PC-3 (cell line): ENCODE measurements around the gene MTHFD1L. TPM values are rescaled to one million over a fixed set of nuclear protein-coding genes. Genes with fewer than 3 reads are reported as not detected.
A peak's percentile ranks its signal among the peaks of the same experiment; 100 is the strongest.
"Not testable (repeated sequence)": the region's sequence is repeated elsewhere in the genome, so short reads cannot be mapped to it uniquely, and the experiment has no call there.

Experiments
- ATAC-seq: fragments of 200-7000 bp; cut with Tn5 transposase; 2 replicates; pipeline ENCODE4 v1.9.1; 2020; ENCODE audit warnings: mild to moderate bottlenecking, moderate library complexity
- BruUV-seq: library from RNA; stranded (reverse); fragments of 400-500 nt; replicated peaks from 2 replicates; lab custom pipeline; 2021; lab: Mats Ljungman, UMichigan
- CTCF ChIA-PET: fragments of 300-600 bp; sonication (Branson Sonifier 250); formaldehyde crosslinking; loops from one replicate; lab custom pipeline; 2022; ENCODE audit warnings: antibody characterized with exemption; lab: Charles Lee
- POLR2A ChIA-PET: fragments of 300-600 bp; sonication (Branson Sonifier 250); formaldehyde crosslinking; loops from one replicate; lab custom pipeline; 2022; ENCODE audit warnings: antibody characterized with exemption; ENCODE audit not compliant: unreplicated experiment; lab: Charles Lee
- DNase-seq: peaks from one replicate; pipeline ENCODE4 v3.0.0-alpha.2; 2015
- H2AFZ ChIP-seq: fragments of 300-600 bp; sonication (generic); 2 replicates; pipeline ENCODE4 v1.6.0; 2016; ENCODE audit warnings: antibody characterized with exemption, low read length
- H3F3A ChIP-seq: fragments of 300-600 bp; sonication (generic); one replicate; pipeline ENCODE4 v1.6.0; 2017; ENCODE audit warnings: antibody characterized with exemption, low read length, control low read depth, mild to moderate bottlenecking; ENCODE audit not compliant: unreplicated experiment
- H3K27ac ChIP-seq: fragments of 300-600 bp; sonication (generic); 2 replicates; pipeline ENCODE4 v1.5.1; 2016; ENCODE audit warnings: mild to moderate bottlenecking, low read length
- H3K27me3 ChIP-seq: fragments of 300-600 bp; sonication (generic); 2 replicates; pipeline ENCODE4 v1.6.1; 2016; ENCODE audit warnings: low read length, mixed read lengths
- H3K36me3 ChIP-seq: fragments of 300-600 bp; sonication (generic); 2 replicates; pipeline ENCODE4 v1.6.1; 2016; ENCODE audit warnings: low read depth, mixed run types, low read length, mixed read lengths
- H3K4me1 ChIP-seq: fragments of 300-600 bp; sonication (generic); 2 replicates; pipeline ENCODE4 v1.5.1; 2016; ENCODE audit warnings: low read length; ENCODE audit not compliant: insufficient read depth
- H3K4me2 ChIP-seq: fragments of 300-600 bp; sonication (generic); 2 replicates; pipeline ENCODE4 v1.6.0; 2016; ENCODE audit warnings: low read length
- H3K4me3 ChIP-seq: fragments of 300-600 bp; sonication (generic); 2 replicates; pipeline ENCODE4 v1.5.1; 2016; ENCODE audit warnings: mild to moderate bottlenecking, low read length, mixed read lengths
- H3K79me2 ChIP-seq: fragments of 300-600 bp; sonication (generic); 2 replicates; pipeline ENCODE4 v1.6.1; 2017; ENCODE audit warnings: low read length, mixed read lengths
- H3K9ac ChIP-seq: fragments of 300-600 bp; sonication (generic); 2 replicates; pipeline ENCODE4 v1.6.0; 2016; ENCODE audit warnings: mild to moderate bottlenecking, low read length
- H3K9me2 ChIP-seq: fragments of 300-600 bp; sonication (generic); replicated peaks from 2 replicates; pipeline ENCODE4 v1.6.1; 2016; ENCODE audit warnings: mixed run types, low read length, mixed read lengths
- H3K9me3 ChIP-seq: fragments of 300-600 bp; sonication (generic); 2 replicates; pipeline ENCODE4 v1.6.1; 2016; ENCODE audit warnings: low read length, mixed read lengths
- H4K20me1 ChIP-seq: fragments of 300-600 bp; sonication (generic); 2 replicates; pipeline ENCODE4 v1.6.1; 2016; ENCODE audit warnings: low read length, mixed read lengths
- EZH2 ChIP-seq: fragments of 300-600 bp; sonication (generic); IDR thresholded peaks from one replicate; pipeline ENCODE4 v1.6.1; 2017; ENCODE audit warnings: antibody characterized with exemption, mild to moderate bottlenecking, low read length; ENCODE audit not compliant: unreplicated experiment
- EZH2phosphoT487 ChIP-seq: fragments of 300-600 bp; sonication (generic); IDR thresholded peaks from 2 replicates; pipeline ENCODE4 v1.6.1; 2018; ENCODE audit warnings: mild to moderate bottlenecking, antibody characterized with exemption, low read length, borderline replicate concordance
- intact Hi-C: fragments of 100-400 bp; cut with micrococcal nuclease; formaldehyde crosslinking; loops from 2 replicates; pipeline ENCODE4 v1.9.0; 2023
- total RNA-seq: library from RNA; depleted of rRNA; stranded (reverse); fragments of >200 nt; gene quantifications from 2 replicates; pipeline ENCODE4 v1.2.3, GENCODE V29; 2014
- TF ChIP-seq, protein P1 (sequence below): fragments of 300-600 bp; sonication (generic); conservative IDR thresholded peaks from 2 replicates; pipeline ENCODE4 v1.5.1; 2017; ENCODE audit warnings: antibody characterized with exemption, low read depth, mild to moderate bottlenecking, low read length

MTHFD1L gene
- total RNA-seq, 1 experiment from 2014 or later = 11.9 TPM

DNA sequence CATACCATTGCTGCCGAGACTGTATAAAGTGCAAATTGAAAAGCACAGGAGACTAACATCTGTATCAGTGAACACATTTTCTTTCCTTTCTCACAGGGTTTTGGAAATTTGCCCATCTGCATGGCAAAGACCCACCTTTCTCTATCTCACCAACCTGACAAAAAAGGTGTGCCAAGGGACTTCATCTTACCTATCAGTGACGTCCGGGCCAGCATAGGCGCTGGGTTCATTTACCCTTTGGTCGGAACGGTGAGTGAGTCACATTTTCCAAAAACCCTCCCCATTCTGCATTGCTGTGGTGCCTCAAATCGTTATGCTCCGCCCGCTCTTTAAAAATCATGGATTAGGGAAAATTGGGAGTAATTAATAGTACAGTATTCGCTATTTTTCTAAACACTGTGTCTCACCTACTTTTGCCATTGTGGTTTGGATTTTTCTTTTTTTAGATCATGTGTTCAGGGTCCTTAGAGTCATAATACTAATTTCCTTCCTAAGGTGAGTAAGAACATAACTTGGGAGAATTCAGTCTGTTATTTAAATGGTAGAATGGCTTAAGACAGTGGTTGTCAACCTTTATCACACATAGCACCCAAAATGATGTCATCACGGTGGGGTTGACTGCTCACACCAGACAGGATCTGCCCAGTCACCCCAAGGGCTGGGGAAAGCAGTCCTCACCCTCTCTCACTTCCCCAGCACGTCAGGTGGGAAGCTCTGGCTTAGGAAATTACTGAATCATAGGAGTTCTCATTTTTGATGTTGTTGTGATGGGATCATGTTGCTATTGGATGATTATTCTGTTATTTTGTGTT lies 171.6 kb downstream of the MTHFD1L start:
- H3K4me3 ChIP-seq = peak overlapping the region; percentile 49
- H3K9ac ChIP-seq = peak overlapping the region; percentile 99
- peak; percentile 67 for DNase-seq
- ATAC-seq = no peak
- H3K27ac ChIP-seq = peak overlapping the region; percentile 100
- H3K27me3 ChIP-seq = no peaks in the 10 kb centered on the region
- peaks cover 20% of the 10 kb centered on the region for H3K79me2 ChIP-seq
- no peak for TF ChIP-seq EZH2
- no peak for TF ChIP-seq EZH2phosphoT487
- TF ChIP-seq, protein P1, sequence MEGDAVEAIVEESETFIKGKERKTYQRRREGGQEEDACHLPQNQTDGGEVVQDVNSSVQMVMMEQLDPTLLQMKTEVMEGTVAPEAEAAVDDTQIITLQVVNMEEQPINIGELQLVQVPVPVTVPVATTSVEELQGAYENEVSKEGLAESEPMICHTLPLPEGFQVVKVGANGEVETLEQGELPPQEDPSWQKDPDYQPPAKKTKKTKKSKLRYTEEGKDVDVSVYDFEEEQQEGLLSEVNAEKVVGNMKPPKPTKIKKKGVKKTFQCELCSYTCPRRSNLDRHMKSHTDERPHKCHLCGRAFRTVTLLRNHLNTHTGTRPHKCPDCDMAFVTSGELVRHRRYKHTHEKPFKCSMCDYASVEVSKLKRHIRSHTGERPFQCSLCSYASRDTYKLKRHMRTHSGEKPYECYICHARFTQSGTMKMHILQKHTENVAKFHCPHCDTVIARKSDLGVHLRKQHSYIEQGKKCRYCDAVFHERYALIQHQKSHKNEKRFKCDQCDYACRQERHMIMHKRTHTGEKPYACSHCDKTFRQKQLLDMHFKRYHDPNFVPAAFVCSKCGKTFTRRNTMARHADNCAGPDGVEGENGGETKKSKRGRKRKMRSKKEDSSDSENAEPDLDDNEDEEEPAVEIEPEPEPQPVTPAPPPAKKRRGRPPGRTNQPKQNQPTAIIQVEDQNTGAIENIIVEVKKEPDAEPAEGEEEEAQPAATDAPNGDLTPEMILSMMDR = no peak
- H3K9me3 ChIP-seq = no peaks in the 10 kb centered on the region
- peaks cover 47% of the 10 kb centered on the region for H3K4me1 ChIP-seq
- H3K4me2 ChIP-seq = peak overlapping the region; percentile 71
- no peaks in the 10 kb centered on the region for H4K20me1 ChIP-seq
- H2AFZ ChIP-seq = no peak overlapping the region
- ChIA-PET CTCF (no interaction called here), POLR2A (no interaction called here)
- H3K36me3 ChIP-seq = peaks cover 9% of the 10 kb centered on the region
- TSS peak; percentile 86 for BruUV-seq
- H3K9me2 ChIP-seq = no peaks in the 10 kb centered on the region
- intact Hi-C loops = no loop called here
- peaks cover 8% of the 10 kb centered on the region for H3F3A ChIP-seq

DNA sequence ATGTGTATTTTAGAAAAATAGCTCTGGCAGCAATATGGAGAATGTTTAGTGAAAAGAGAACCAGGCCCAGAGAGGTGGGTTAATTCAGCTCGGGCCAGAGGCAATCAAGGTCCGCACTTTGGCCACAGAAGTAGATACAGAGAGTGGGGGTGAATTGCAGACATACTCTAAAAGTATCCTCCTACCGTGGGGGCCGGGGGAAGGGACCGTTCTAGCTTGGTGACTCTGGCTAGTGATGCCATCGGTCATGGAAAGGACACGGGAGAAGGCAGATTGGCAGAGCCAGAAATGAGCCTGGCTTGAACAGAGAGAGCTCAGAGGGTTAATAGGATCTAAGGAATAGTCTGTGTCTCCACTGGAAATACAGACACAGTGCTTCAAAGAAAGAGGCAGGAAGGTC lies 173.1 kb downstream of the MTHFD1L start:
- H4K20me1 ChIP-seq = no peaks in the 10 kb centered on the region
- H2AFZ ChIP-seq = no peak overlapping the region
- peak overlapping the region; percentile 99; the same call in 1 of the 2 replicates for H3K9ac ChIP-seq
- POLR2A ChIA-PET = no interaction called here
- CTCF ChIA-PET = no interaction called here
- ATAC-seq (no peak), DNase-seq (no peak)
- intact Hi-C loops = no loop called here
- no peaks in the 10 kb centered on the region for H3K27me3 ChIP-seq
- H3F3A ChIP-seq = peaks cover 8% of the 10 kb centered on the region
- BruUV-seq = no TSS peak
- H3K4me2 ChIP-seq = no peak overlapping the region
- peaks cover 20% of the 10 kb centered on the region for H3K79me2 ChIP-seq
- H3K27ac ChIP-seq = peak overlapping the region; percentile 100
- TF ChIP-seq, protein P1 = no peak
- TF ChIP-seq EZH2phosphoT487 = no peak
- TF ChIP-seq EZH2 = no peak
- H3K9me3 ChIP-seq = no peaks in the 10 kb centered on the region
- peaks cover 6% of the 10 kb centered on the region; the same call in 1 of the 2 replicates for H3K36me3 ChIP-seq
- peaks cover 63% of the 10 kb centered on the region for H3K4me1 ChIP-seq
- H3K4me3 ChIP-seq = no peak overlapping the region
- H3K9me2 ChIP-seq = no peaks in the 10 kb centered on the region

DNA sequence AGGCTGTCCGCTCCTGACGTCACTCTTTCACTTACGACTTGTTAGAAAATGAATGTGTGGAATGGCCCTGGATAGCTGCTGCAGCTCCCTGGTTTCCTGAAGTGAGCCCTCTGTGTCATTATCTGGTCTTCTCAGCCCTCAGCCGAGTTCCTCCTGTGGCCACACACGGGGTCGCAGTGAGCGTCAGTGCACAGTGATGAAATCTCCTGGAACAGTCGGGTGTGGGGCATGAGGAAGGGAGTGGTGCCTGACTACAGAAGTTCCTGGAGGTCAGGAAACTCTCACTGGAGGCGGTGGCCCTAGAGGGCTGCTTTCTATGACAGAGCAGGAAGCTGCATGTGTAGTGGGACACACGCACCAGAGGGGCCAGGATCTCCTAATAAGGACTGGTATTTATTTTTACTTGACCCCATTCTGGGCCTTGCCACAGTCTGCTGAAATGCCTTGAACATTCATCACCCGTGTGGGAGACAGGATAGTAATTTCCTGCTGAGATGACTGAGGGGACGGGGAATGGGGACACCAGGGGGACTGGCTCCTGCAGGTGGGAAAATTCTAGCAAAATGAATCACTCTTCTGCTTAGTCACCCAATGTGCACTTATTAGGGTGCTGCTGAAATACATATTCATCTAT lies 175.5 kb downstream of the MTHFD1L start:
- H3K9me2 ChIP-seq, H3K9me3 ChIP-seq, H3K4me3 ChIP-seq, H3F3A ChIP-seq, H4K20me1 ChIP-seq, H3K36me3 ChIP-seq, BruUV-seq, H2AFZ ChIP-seq, CTCF ChIA-PET, H3K27me3 ChIP-seq: not testable (repeated sequence)
- ATAC-seq (peak; percentile 85), DNase-seq (peak; percentile 93)
- Histone ChIP-seq H3K27ac (peak overlapping the region; percentile 100), H3K4me2 (0 out of 2 replicates have a peak overlapping the region, but pooled peaks have one; percentile 35), H3K9ac (peak overlapping the region; percentile 92), H3K79me2 (peaks cover 20% of the 10 kb centered on the region), H3K4me1 (peaks cover 75% of the 10 kb centered on the region)
- intact Hi-C loops = loop anchor here (10.0 kb wide), 1 partner anchor 146 kb away; no protein-coding TSS in a partner anchor
- POLR2A ChIA-PET = interaction anchor here (0.7 kb wide), 1 partner anchor 27 kb away, joined by 3 read pairs; no protein-coding TSS in a partner anchor
